DND-41 (cell line): ENCODE results near the gene LRRC34.

Source experiments
- CTCF ChIP-seq: IDR thresholded peaks from 2 replicates; pipeline ENCODE4 v1.5.1; 2012; ENCODE audit warnings: borderline replicate concordance, low read length, moderate library complexity, mild to moderate bottlenecking; ENCODE audit not compliant: poor library complexity, severe bottlenecking; ENCODE audit errors: extremely low read depth
- EZH2 ChIP-seq: IDR thresholded peaks from 3 replicates; pipeline ENCODE4 v1.6.1; 2012; ENCODE audit warnings: borderline replicate concordance, low read depth, mild to moderate bottlenecking, moderate library complexity, low read length, inconsistent platforms; ENCODE audit not compliant: severe bottlenecking

- no peak for TF ChIP-seq EZH2
- TF ChIP-seq CTCF, result no peak
Observed at GRCh38 chr3:169771497-169772304, 41.0 kb downstream of the LRRC34 start.
